T-cell (primary cell): Measurements from ENCODE around the gene CREBBP. TPM values are rescaled to one million over a fixed set of nuclear protein-coding genes. Genes with fewer than 3 reads are reported as not detected.

Experiments used
- ATAC-seq, 4 experiments: fragments of 200-7000 bp in 3 of 4; fragments of 150-1000 bp in 1 of 4; cut with Tn5 transposase; replicated peaks in 1 of 4; 1 replicate in 3 of 4; 2 replicates in 1 of 4; pipeline ENCODE4 v1.10.0; 2021; ENCODE audit warnings: moderate library complexity in 3 of 4, mild to moderate bottlenecking in 2 of 4, moderate number of reproducible peaks in 1 of 4
- CTCF ChIA-PET, 2 donors: fragments of 300-600 bp; sonication (Branson Sonifier 250); formaldehyde crosslinking; loops; one replicate each; lab custom pipeline; 2022; ENCODE audit warnings: antibody characterized with exemption in 2 of 2; lab: Charles Lee
- POLR2A ChIA-PET, 2 donors: fragments of 300-600 bp; sonication (Branson Sonifier 250); formaldehyde crosslinking; loops; one replicate each; lab custom pipeline; 2022; ENCODE audit warnings: antibody characterized with exemption in 2 of 2; lab: Charles Lee
- DNase-seq, 35 experiments: peaks; one replicate each; pipeline versions ENCODE4 v3.0.0 to v3.0.0-alpha.2; 2013 to 2023
- H3K27ac ChIP-seq: one replicate; pipeline ENCODE4 v1.5.1; 2013; ENCODE audit warnings: low read length
- H3K27me3 ChIP-seq, 2 experiments: replicated peaks in 1 of 2; 1 replicate in 1 of 2; 2 replicates in 1 of 2; pipeline versions ENCODE4 v1.6.1 to v1.7.0; 2013; ENCODE audit warnings: low read length in 1 of 2, mixed read lengths in 1 of 2; ENCODE audit not compliant: control insufficient read depth in 2 of 2, insufficient read depth in 2 of 2; ENCODE audit errors: extremely low read depth in 1 of 2
- H3K36me3 ChIP-seq, 2 donors: 1 replicate in 1 of 2; 2 replicates in 1 of 2; pipeline versions ENCODE4 v1.6.1 to v1.7.0; 2013; ENCODE audit warnings: low read length in 1 of 2; ENCODE audit not compliant: control insufficient read depth in 2 of 2, insufficient read depth in 1 of 2; ENCODE audit errors: extremely low read depth in 1 of 2
- H3K4me1 ChIP-seq, 2 experiments: 1 replicate in 1 of 2; 2 replicates in 1 of 2; pipeline versions ENCODE4 v1.6.1 to v1.7.0; 2013; ENCODE audit warnings: low read length in 2 of 2, mixed read lengths in 1 of 2; ENCODE audit not compliant: insufficient read depth in 2 of 2, control insufficient read depth in 1 of 2; ENCODE audit errors: extremely low read depth in 1 of 2
- H3K4me3 ChIP-seq, 2 donors: 1 replicate in 1 of 2; 2 replicates in 1 of 2; pipeline versions ENCODE4 v1.5.1 to v1.7.0; 2013; ENCODE audit warnings: mild to moderate bottlenecking in 2 of 2, low read length in 1 of 2, moderate library complexity in 1 of 2; ENCODE audit not compliant: control insufficient read depth in 1 of 2; ENCODE audit errors: extremely low read depth in 1 of 2
- H3K9me3 ChIP-seq: 2 replicates; pipeline ENCODE4 v1.7.0; 2013
- H3K27ac Mint-ChIP-seq, 2 donors: one replicate each; pipeline ENCODE4 v1.8.0; 2020 to 2021; ENCODE audit warnings: mild to moderate bottlenecking in 2 of 2, mixed read lengths in 2 of 2
- H3K27me3 Mint-ChIP-seq, 2 donors: one replicate each; pipeline ENCODE4 v1.8.0; 2021 to 2022; ENCODE audit warnings: mixed read lengths in 2 of 2
- H3K36me3 Mint-ChIP-seq: one replicate; pipeline ENCODE4 v1.8.0; 2021; ENCODE audit warnings: mixed read lengths
- H3K4me1 Mint-ChIP-seq, 3 donors: one replicate each; pipeline ENCODE4 v1.8.0; 2020 to 2022; ENCODE audit warnings: mixed read lengths in 3 of 3, mild to moderate bottlenecking in 1 of 3
- H3K4me3 Mint-ChIP-seq, 3 donors: one replicate each; pipeline ENCODE4 v1.8.0; 2020 to 2022; ENCODE audit warnings: mild to moderate bottlenecking in 3 of 3, mixed read lengths in 3 of 3, moderate library complexity in 3 of 3
- H3K9me3 Mint-ChIP-seq, 3 donors: one replicate each; pipeline ENCODE4 v1.8.0; 2020 to 2022; ENCODE audit warnings: mixed read lengths in 3 of 3
- WGBS: methylation state at CpG from one replicate; pipeline ENCODE4 v1.1.5; 2013; ENCODE audit warnings: missing lambda C conversion rate; ENCODE audit not compliant: insufficient coverage; 5-methylcytosine and 5-hydroxymethylcytosine counted together
- total RNA-seq, 35 experiments: library from RNA in 6 of 35; stranded (reverse) in 6 of 35; fragments of 120-200 nt in 1 of 35; gene quantifications; one replicate each; pipeline versions ENCODE4 v1.2.1 to v1.2.4 and lab custom pipeline; 2013 to 2026

CREBBP gene
- total RNA-seq, 5 donors from 2014 or later (not counting 1 experiment from before 2014, with no cell fraction given), result 114 to 183 (median 127) TPM

GRCh38 chr16:3865241-3865640, 15.3 kb downstream of the CREBBP start:
- no peak for ATAC-seq
- peak overlapping the region in 2 of 3 donors; percentile 4 to 5 for H3K4me3 Mint-ChIP-seq
- H3K9me3 Mint-ChIP-seq, result no peaks in the 10 kb centered on the region
- peak overlapping the region in 1 of 2 donors; percentile 8 for H3K27ac Mint-ChIP-seq
- Histone ChIP-seq H3K4me3 (no peak overlapping the region), H3K27me3 (no peaks in the 10 kb centered on the region), H3K4me1 (peaks cover 17 to 62% of the 10 kb centered on the region in 2 experiments), H3K9me3 (no peaks in the 10 kb centered on the region), H3K36me3 (peaks cover 0 to 6% of the 10 kb centered on the region in 2 donors), H3K27ac (no peak overlapping the region)
- peaks cover 3% of the 10 kb centered on the region for H3K36me3 Mint-ChIP-seq
- ChIA-PET CTCF (interaction anchor here in 1 of 2 donors (1.3 kb wide), 1 partner anchor 69 kb away, joined by 3 read pairs; no protein-coding TSS in a partner anchor), POLR2A (no interaction called here)
- 80% methylated on average over 1 of the region's 3 CpGs for WGBS
- no peaks in the 10 kb centered on the region for H3K27me3 Mint-ChIP-seq
- no peak for DNase-seq
- H3K4me1 Mint-ChIP-seq, result peaks cover 90 to 94% (median 91%) of the 10 kb centered on the region in 3 donors

- peaks cover under 1% of the 10 kb centered on the region for H3K36me3 Mint-ChIP-seq
- H3K4me3 ChIP-seq, result no peak overlapping the region
- CTCF ChIA-PET, result interaction anchor here in 1 of 2 donors (0.6 kb wide), 1 partner anchor 408 kb away, joined by 3 read pairs; the partner anchor contains the start of gene TFAP4
- H3K27ac Mint-ChIP-seq, result no peak overlapping the region
- H3K4me1 ChIP-seq, result peaks cover 15 to 68% of the 10 kb centered on the region in 2 experiments
- WGBS, result 86% methylated on average over 2 of the region's 5 CpGs
- H3K27me3 Mint-ChIP-seq, result no peaks in the 10 kb centered on the region
- DNase-seq (no peak), ATAC-seq (no peak)
- no peaks in the 10 kb centered on the region for H3K27me3 ChIP-seq
- POLR2A ChIA-PET, result no interaction called here
- peaks cover 0 to 6% of the 10 kb centered on the region in 2 donors for H3K36me3 ChIP-seq
- no peak overlapping the region for H3K27ac ChIP-seq
- no peaks in the 10 kb centered on the region for H3K9me3 ChIP-seq
- peaks cover 90 to 94% (median 91%) of the 10 kb centered on the region in 3 donors for H3K4me1 Mint-ChIP-seq
- no peaks in the 10 kb centered on the region for H3K9me3 Mint-ChIP-seq
- H3K4me3 Mint-ChIP-seq, result peak overlapping the region in 1 of 3 donors; percentile 54
Observed at GRCh38 chr16:3864562-3864961, 16.0 kb downstream of the CREBBP start.

- no peaks in the 10 kb centered on the region for H3K9me3 ChIP-seq
- Mint-ChIP-seq H3K4me3 (peak overlapping the region in 1 of 3 donors; percentile 54), H3K4me1 (peaks cover 89 to 90% (median 90%) of the 10 kb centered on the region in 3 donors), H3K36me3 (no peaks in the 10 kb centered on the region), H3K27me3 (no peaks in the 10 kb centered on the region), H3K9me3 (no peaks in the 10 kb centered on the region), H3K27ac (peak overlapping the region; percentile 18 to 72)
- ChIA-PET CTCF (interaction anchor here in 1 of 2 donors (0.6 kb wide), 1 partner anchor 354 kb away, joined by 3 read pairs; no protein-coding TSS in a partner anchor), POLR2A (interaction anchor here in 1 of 2 donors (0.6 kb wide), 1 partner anchor 106 kb away, joined by 3 read pairs; no protein-coding TSS in a partner anchor)
- H3K4me3 ChIP-seq, result no peak overlapping the region
- H3K27ac ChIP-seq, result no peak overlapping the region
- DNase-seq (no peak), ATAC-seq (no peak)
- peaks cover 8 to 66% of the 10 kb centered on the region in 2 experiments for H3K4me1 ChIP-seq
- peaks cover 0 to 4% of the 10 kb centered on the region in 2 donors for H3K36me3 ChIP-seq
- H3K27me3 ChIP-seq, result no peaks in the 10 kb centered on the region
- WGBS, result 92% methylated on average over 3 of the region's 5 CpGs
Observed at GRCh38 chr16:3863587-3863986, 16.9 kb downstream of the CREBBP start.

GRCh38 chr16:3861808-3862451, 18.6 kb downstream of the CREBBP start:
- POLR2A ChIA-PET, result interaction anchor here (0.6 to 0.9 kb wide), 2 partner anchors 13 to 976 kb away, joined by 3 to 4 read pairs; no protein-coding TSS in a partner anchor
- H3K27me3 ChIP-seq, result no peaks in the 10 kb centered on the region

GRCh38 chr16:3859889-3860288, 20.6 kb downstream of the CREBBP start:
- no peak overlapping the region for H3K4me3 Mint-ChIP-seq
- H3K36me3 Mint-ChIP-seq, result no peaks in the 10 kb centered on the region
- H3K9me3 Mint-ChIP-seq, result no peaks in the 10 kb centered on the region
- ATAC-seq (no peak), DNase-seq (no peak)
- Histone ChIP-seq H3K27me3 (no peaks in the 10 kb centered on the region), H3K4me1 (peaks cover 2 to 76% of the 10 kb centered on the region in 2 experiments), H3K4me3 (no peak overlapping the region), H3K27ac (no peak overlapping the region), H3K36me3 (peaks cover 0 to 4% of the 10 kb centered on the region in 2 donors), H3K9me3 (no peaks in the 10 kb centered on the region)
- ChIA-PET POLR2A (no interaction called here), CTCF (no interaction called here)
- peaks cover 86 to 93% (median 92%) of the 10 kb centered on the region in 3 donors for H3K4me1 Mint-ChIP-seq
- WGBS, result 71% methylated on average over 4 of the region's 7 CpGs
- H3K27ac Mint-ChIP-seq, result no peak overlapping the region
- H3K27me3 Mint-ChIP-seq, result no peaks in the 10 kb centered on the region

More at GRCh38 chr16:3861808-3862451, 18.6 kb downstream of the CREBBP start:
- CTCF ChIA-PET, result interaction anchor here (0.6 to 1.0 kb wide), 4 partner anchors 10 to 101 kb away, joined by 3 to 5 read pairs (median 4); no protein-coding TSS in a partner anchor
- DNase-seq, result no peak
- H3K4me1 Mint-ChIP-seq, result peaks cover 90 to 95% (median 92%) of the 10 kb centered on the region in 3 donors
- ATAC-seq, result peak in 3 of 4 experiments; percentile 28 to 45 (median 29)
- Histone ChIP-seq H3K27ac (no peak overlapping the region), H3K4me1 (peaks cover 5 to 66% of the 10 kb centered on the region in 2 experiments), H3K4me3 (no peak overlapping the region), H3K9me3 (no peaks in the 10 kb centered on the region), H3K36me3 (peaks cover 0 to 4% of the 10 kb centered on the region in 2 donors)
- H3K27ac Mint-ChIP-seq, result no peak overlapping the region
- no peaks in the 10 kb centered on the region for H3K9me3 Mint-ChIP-seq
- peak overlapping the region; percentile 1 to 26 (median 22) for H3K4me3 Mint-ChIP-seq
- no peaks in the 10 kb centered on the region for H3K36me3 Mint-ChIP-seq
- H3K27me3 Mint-ChIP-seq, result no peaks in the 10 kb centered on the region
- WGBS, result no CpG with 5 or more reads among the region's 12 CpGs

- Mint-ChIP-seq H3K36me3 (no peaks in the 10 kb centered on the region), H3K27me3 (no peaks in the 10 kb centered on the region), H3K27ac (peak overlapping the region; percentile 61 to 72), H3K4me3 (no peak overlapping the region), H3K4me1 (peaks cover 86 to 93% (median 92%) of the 10 kb centered on the region in 3 donors), H3K9me3 (no peaks in the 10 kb centered on the region)
- H3K4me1 ChIP-seq, result peaks cover 8 to 73% of the 10 kb centered on the region in 2 experiments
- H3K27me3 ChIP-seq, result no peaks in the 10 kb centered on the region
- peaks cover 0 to under 1% of the 10 kb centered on the region in 2 donors for H3K36me3 ChIP-seq
- no peaks in the 10 kb centered on the region for H3K9me3 ChIP-seq
- H3K4me3 ChIP-seq, result no peak overlapping the region
- no peak for DNase-seq
- ChIA-PET POLR2A (no interaction called here), CTCF (no interaction called here)
- ATAC-seq, result no peak
- no peak overlapping the region for H3K27ac ChIP-seq
Observed at GRCh38 chr16:3858801-3859200, 21.7 kb downstream of the CREBBP start.
